HK-2 (cell line): ENCODE data around the gene IRGQ.

Source experiments
- DNase-seq: peaks from one replicate; pipeline ENCODE4 v3.0.0-alpha.2; 2018; ENCODE audit not compliant: unreplicated experiment

The IRGQ gene

GRCh38 chr19:43545276-43545675 is 50.7 kb downstream of the IRGQ start:
- no peak for DNase-seq

GRCh38 chr19:43544077-43544476 is 51.9 kb downstream of the IRGQ start:
- DNase-seq = no peak

GRCh38 chr19:43541920-43542650 is 53.8 kb downstream of the IRGQ start:
- no peak for DNase-seq

GRCh38 chr19:43540381-43540780 is 55.6 kb downstream of the IRGQ start:
- no peak for DNase-seq

GRCh38 chr19:43538922-43539321 is 57.0 kb downstream of the IRGQ start:
- no peak for DNase-seq

GRCh38 chr19:43534816-43535761 is 60.8 kb downstream of the IRGQ start:
- no peak for DNase-seq
